H1 (cell line): ENCODE measurements around the gene ARL14. TPM values are rescaled to one million over a fixed set of nuclear protein-coding genes. Genes with fewer than 3 reads are reported as not detected.

Source experiments
- CTCF ChIA-PET: fragments of 300-600 bp; sonication (Branson Sonifier 250); formaldehyde crosslinking; loops from one replicate; lab custom pipeline; 2021; ENCODE audit not compliant: partially characterized antibody; lab: Charles Lee
- POLR2A ChIA-PET: fragments of 300-600 bp; sonication (Branson Sonifier 250); formaldehyde crosslinking; loops from one replicate; lab custom pipeline; 2021; ENCODE audit warnings: inconsistent platforms; ENCODE audit not compliant: partially characterized antibody; lab: Charles Lee
- DNase-seq, 2 experiments: peaks; one replicate each; pipeline versions ENCODE4 v3.0.0 to v3.0.0-alpha.2; 2010 to 2022; ENCODE audit warnings: low spot score in 2 of 2, low read depth in 1 of 2, mixed read lengths in 1 of 2
- FAIRE-seq: peaks from 2 replicates; lab custom pipeline; 2011; peaks lifted over from hg19 to GRCh38; lab: Jason Lieb, UNC
- H2AFZ ChIP-seq: 2 replicates; pipeline ENCODE4 v1.8.1; 2012; ENCODE audit warnings: low read length, inconsistent platforms
- H2AK5ac ChIP-seq: 2 replicates; pipeline ENCODE4 v1.6.1; 2013; ENCODE audit warnings: low read depth, low read length
- H2BK120ac ChIP-seq: replicated peaks from 2 replicates; pipeline ENCODE3; 2013; ENCODE audit warnings: low read depth, low read length, inconsistent platforms
- H2BK12ac ChIP-seq: 2 replicates; pipeline ENCODE4 v1.6.1; 2013; ENCODE audit warnings: low read depth, low read length
- H2BK15ac ChIP-seq: 2 replicates; pipeline ENCODE4 v1.6.1; 2013; ENCODE audit warnings: low read length
- H2BK20ac ChIP-seq: 2 replicates; pipeline ENCODE4 v1.6.1; 2013; ENCODE audit warnings: low read length
- H2BK5ac ChIP-seq: 2 replicates; pipeline ENCODE4 v1.6.1; 2013; ENCODE audit warnings: low read depth, low read length
- H3K14ac ChIP-seq: 2 replicates; pipeline ENCODE4 v1.6.1; 2013; ENCODE audit warnings: inconsistent platforms; ENCODE audit not compliant: insufficient read length
- H3K18ac ChIP-seq: 2 replicates; pipeline ENCODE4 v1.6.1; 2013; ENCODE audit warnings: low read length; ENCODE audit errors: extremely low read depth
- H3K23ac ChIP-seq: 2 replicates; pipeline ENCODE4 v1.6.1; 2013; ENCODE audit warnings: inconsistent platforms; ENCODE audit not compliant: insufficient read length
- H3K23me2 ChIP-seq: 2 replicates; pipeline ENCODE4 v1.6.1; 2013; ENCODE audit warnings: low read depth, low read length
- H3K27ac ChIP-seq: 2 replicates; pipeline ENCODE4 v1.6.1; 2011; ENCODE audit warnings: low read depth, low read length, inconsistent platforms
- H3K27me3 ChIP-seq, 4 experiments: replicated peaks in 1 of 4; 1 replicate in 1 of 4; 2 replicates in 3 of 4; pipeline versions ENCODE4 v1.6.1 to v1.8.1; 2011 to 2013; ENCODE audit warnings: low read length in 3 of 4, mild to moderate bottlenecking in 3 of 4, inconsistent platforms in 2 of 4, mixed read lengths in 2 of 4, moderate library complexity in 1 of 4; ENCODE audit not compliant: control insufficient read depth in 3 of 4, insufficient read depth in 3 of 4; ENCODE audit errors: extremely low read depth in 1 of 4
- H3K36me3 ChIP-seq, 4 experiments: 2 replicates each; pipeline versions ENCODE4 v1.6.1 to v1.8.1; 2011 to 2013; ENCODE audit warnings: mild to moderate bottlenecking in 4 of 4, low read length in 3 of 4, moderate library complexity in 2 of 4, control low read depth in 1 of 4, inconsistent platforms in 1 of 4; ENCODE audit not compliant: insufficient read depth in 4 of 4, control insufficient read depth in 2 of 4
- H3K4ac ChIP-seq: replicated peaks from 2 replicates; pipeline ENCODE3; 2013; ENCODE audit warnings: low read length, low read depth, mixed read lengths, inconsistent platforms; ENCODE audit not compliant: insufficient read length
- H3K4me1 ChIP-seq, 4 experiments: replicated peaks in 1 of 4; 1 replicate in 1 of 4; 2 replicates in 3 of 4; pipeline versions ENCODE4 v1.6.1 to v1.8.1; 2011 to 2013; ENCODE audit warnings: low read length in 3 of 4, inconsistent platforms in 2 of 4, mixed read lengths in 1 of 4; ENCODE audit not compliant: insufficient read depth in 4 of 4, control insufficient read depth in 3 of 4
- H3K4me2 ChIP-seq, 2 experiments: 2 replicates each; pipeline versions ENCODE4 v1.6.1 to v1.8.1; 2011 to 2013; ENCODE audit warnings: low read depth in 2 of 2, low read length in 2 of 2, control low read depth in 1 of 2, inconsistent platforms in 1 of 2, mild to moderate bottlenecking in 1 of 2; ENCODE audit not compliant: insufficient read depth in 1 of 2
- H3K4me3 ChIP-seq, 4 experiments: fragments of 200-600, 300-600 bp in 1 of 4; sonication (generic), shearing (Covaris generic), sonication (Bioruptor Twin) in 1 of 4; 2 replicates each; pipeline versions ENCODE4 v1.5.1 to v1.8.1; 2011 to 2016; ENCODE audit warnings: low read length in 4 of 4, low read depth in 3 of 4, control low read depth in 2 of 4, inconsistent platforms in 2 of 4, mild to moderate bottlenecking in 2 of 4, mixed read lengths in 1 of 4, moderate library complexity in 1 of 4; ENCODE audit not compliant: insufficient read depth in 2 of 4; ENCODE audit errors: extremely low read depth in 1 of 4
- H3K56ac ChIP-seq: replicated peaks from 2 replicates; pipeline ENCODE3; 2013; ENCODE audit warnings: low read depth, mild to moderate bottlenecking, mixed read lengths, low read length, inconsistent platforms; ENCODE audit not compliant: insufficient read length
- H3K79me1 ChIP-seq: 2 replicates; pipeline ENCODE4 v1.6.1; 2013; ENCODE audit warnings: low read depth, low read length, control low read depth
- H3K79me2 ChIP-seq, 2 experiments: 2 replicates each; pipeline versions ENCODE4 v1.6.1 to v1.8.1; 2012 to 2013; ENCODE audit warnings: low read length in 2 of 2, mild to moderate bottlenecking in 2 of 2, inconsistent platforms in 1 of 2; ENCODE audit not compliant: insufficient read depth in 2 of 2, control insufficient read depth in 1 of 2
- H3K9ac ChIP-seq, 4 experiments: replicated peaks in 1 of 4; 1 replicate in 1 of 4; 2 replicates in 3 of 4; pipeline versions ENCODE4 v1.6.1 to v1.8.1; 2011 to 2013; ENCODE audit warnings: low read depth in 3 of 4, low read length in 3 of 4, control low read depth in 2 of 4, mild to moderate bottlenecking in 2 of 4, moderate library complexity in 2 of 4, inconsistent platforms in 1 of 4; ENCODE audit errors: extremely low read depth in 1 of 4
- H3K9me3 ChIP-seq, 2 experiments: 2 replicates each; pipeline versions ENCODE4 v1.6.1 to v1.8.1; 2012 to 2013; ENCODE audit warnings: mild to moderate bottlenecking in 2 of 2, moderate library complexity in 2 of 2, control low read depth in 1 of 2, inconsistent platforms in 1 of 2, low read depth in 1 of 2, low read length in 1 of 2, mixed read lengths in 1 of 2; ENCODE audit not compliant: insufficient read depth in 2 of 2
- H4K20me1 ChIP-seq, 2 experiments: replicated peaks in 1 of 2; 2 replicates each; pipeline versions ENCODE3 to v1.8.1; 2011 to 2013; ENCODE audit warnings: inconsistent platforms in 2 of 2, low read length in 2 of 2, mild to moderate bottlenecking in 1 of 2; ENCODE audit not compliant: insufficient read depth in 2 of 2, control insufficient read depth in 1 of 2
- H4K5ac ChIP-seq: 2 replicates; pipeline ENCODE4 v1.6.1; 2013; ENCODE audit warnings: low read length, low read depth, mixed read lengths, inconsistent platforms; ENCODE audit not compliant: insufficient read length
- H4K8ac ChIP-seq: 2 replicates; pipeline ENCODE4 v1.8.0; 2013; ENCODE audit warnings: mild to moderate bottlenecking, moderate library complexity, low read length, inconsistent platforms; ENCODE audit not compliant: insufficient read depth; ENCODE audit errors: extremely low read depth
- H4K91ac ChIP-seq: replicated peaks from 2 replicates; pipeline ENCODE3; 2013; ENCODE audit warnings: low read length, mixed read lengths, inconsistent platforms; ENCODE audit not compliant: insufficient read length
- ATF3 ChIP-seq: IDR thresholded peaks from 2 replicates; pipeline ENCODE4 v1.6.1; 2011; ENCODE audit warnings: low read depth, mild to moderate bottlenecking, low read length; ENCODE audit not compliant: insufficient read depth
- CTCF ChIP-seq, 3 experiments: IDR thresholded peaks; 1 replicate in 2 of 3; 2 replicates in 1 of 3; pipeline versions ENCODE4 v1.5.1 to v1.6.1; 2011; ENCODE audit warnings: low read length in 3 of 3, mild to moderate bottlenecking in 3 of 3, inconsistent platforms in 2 of 3, low read depth in 1 of 3, moderate library complexity in 1 of 3; ENCODE audit not compliant: insufficient read depth in 1 of 3; ENCODE audit errors: control extremely low read depth in 1 of 3
- RNF2 ChIP-seq: fragments of 200-900, 300-1000 bp; sonication (generic); IDR thresholded peaks from 2 replicates; pipeline ENCODE4 v1.7.1; 2016; ENCODE audit warnings: borderline replicate concordance, low read depth, mild to moderate bottlenecking, antibody characterized with exemption, low read length; ENCODE audit not compliant: poor library complexity, severe bottlenecking; ENCODE audit errors: missing control alignments
- RXRA ChIP-seq: IDR thresholded peaks from 2 replicates; pipeline ENCODE4 v1.6.1; 2011; ENCODE audit warnings: low read depth, mild to moderate bottlenecking, low read length, moderate library complexity; ENCODE audit not compliant: insufficient read depth
- SRF ChIP-seq: IDR thresholded peaks from 2 replicates; pipeline ENCODE4 v1.6.1; 2011; ENCODE audit warnings: mild to moderate bottlenecking, low read depth, low read length, moderate library complexity
- SUZ12 ChIP-seq: fragments of 200-600 bp; sonication (generic); IDR thresholded peaks from 2 replicates; pipeline ENCODE4 v1.6.1; 2012; ENCODE audit warnings: mild to moderate bottlenecking, inconsistent platforms, low read length, moderate library complexity, mixed read lengths
- TAF7 ChIP-seq: optimal IDR thresholded peaks from 2 replicates; pipeline ENCODE3; 2011; ENCODE audit warnings: low read depth, mild to moderate bottlenecking, inconsistent platforms, low read length, moderate library complexity, borderline replicate concordance
- TCF12 ChIP-seq: IDR thresholded peaks from 2 replicates; pipeline ENCODE4 v1.6.1; 2011; ENCODE audit warnings: low read depth, mild to moderate bottlenecking, low read length
- USF2 ChIP-seq: IDR thresholded peaks from 2 replicates; pipeline ENCODE4 v1.6.1; 2011; ENCODE audit warnings: low read length, improper control_type of control experiment
- ZNF274 ChIP-seq: IDR thresholded peaks from 2 replicates; pipeline ENCODE4 v1.7.0; 2012; ENCODE audit warnings: low read length, borderline replicate concordance; ENCODE audit errors: extremely low read depth
- polyA plus RNA-seq, 7 experiments: library from polyadenylated mRNA; depleted of rRNA in 3 of 7; stranded (reverse) in 5 of 7; unstranded in 2 of 7; fragments of >200 nt in 5 of 7; fragments of 200-250 nt in 2 of 7; gene quantifications; 1 replicate in 5 of 7; 2 replicates in 1 of 7; 4 replicates in 1 of 7; pipeline versions ENCODE4 v1.2.1 to v1.2.3, GENCODE V29; 2011 to 2013; ENCODE audit warnings: missing spikeins in 2 of 7, mixed read lengths in 2 of 7
- total RNA-seq: library from RNA; stranded (reverse); fragmentation: NEBNext Ultra II Directional; extraction: Animal tissue kit (Norgen Biotek cat#: 25700); gene quantifications from 2 replicates; pipeline ENCODE4 v1.2.1, GENCODE V29; 2021

ARL14 gene
- total and polyA plus RNA-seq, 2 of the 8 experiments (the other 6 are each of a cell fraction or from before 2014, with no cell fraction given): not detected

- Histone ChIP-seq H3K18ac (no peak overlapping the region), H3K4me3 (no peak overlapping the region), H2BK5ac (no peak overlapping the region), H3K14ac (no peak overlapping the region), H3K9me3 (no peaks in the 10 kb centered on the region), H4K8ac (no peak overlapping the region), H3K23ac (no peak overlapping the region), H2BK120ac (no peak overlapping the region), H4K20me1 (no peaks in the 10 kb centered on the region), H2BK20ac (no peak overlapping the region), H3K27ac (no peak overlapping the region), H3K4me2 (no peak overlapping the region), H3K9ac (no peak overlapping the region), H3K79me1 (no peaks in the 10 kb centered on the region), H3K23me2 (no peaks in the 10 kb centered on the region; the same call in 1 of the 2 replicates), H3K56ac (no peak overlapping the region), H3K36me3 (no peaks in the 10 kb centered on the region), H2BK15ac (no peak overlapping the region), H2BK12ac (no peak overlapping the region), H3K27me3 (no peaks in the 10 kb centered on the region; a peak in 1 of 7 replicates), H3K79me2 (no peaks in the 10 kb centered on the region), H3K4ac (no peak overlapping the region), H2AFZ (0 out of 2 replicates have a peak overlapping the region, but pooled peaks have one; percentile 26), H3K4me1 (no peaks in the 10 kb centered on the region), H4K91ac (no peak overlapping the region), H2AK5ac (no peak overlapping the region), H4K5ac (no peak overlapping the region)
- TF ChIP-seq CTCF (IDR thresholded peaks at IDR 0.05; ENCODE audit: control extremely low read depth in 1 of 3, insufficient read depth in 1 of 3, low read depth in 1 of 3, low read length in 3 of 3) (no peak), ZNF274 (no peak), RXRA (no peak), SRF (no peak), SUZ12 (no peak), TCF12 (no peak), TAF7 (no peak), RNF2 (no peak), USF2 (no peak), ATF3 (no peak)
- ChIA-PET CTCF (interaction anchor here (0.7 to 1.5 kb wide), 4 partner anchors 10 to 543 kb away, joined by 3 to 4 read pairs (median 3); no protein-coding TSS in a partner anchor), POLR2A (no interaction called here)
- DNase-seq (no peak), FAIRE-seq (no peak)
Measured at GRCh38 chr3:160668454-160668853, 8.5 kb upstream of the ARL14 start.
